Measurements from ENCODE around the gene PEX11A. TPM values are rescaled to one million over a fixed set of nuclear protein-coding genes. Genes with fewer than 3 reads are reported as not detected.

PEX11A gene
- total RNA-seq, 1 donor from 2014 or later: 2.7 TPM

DNA sequence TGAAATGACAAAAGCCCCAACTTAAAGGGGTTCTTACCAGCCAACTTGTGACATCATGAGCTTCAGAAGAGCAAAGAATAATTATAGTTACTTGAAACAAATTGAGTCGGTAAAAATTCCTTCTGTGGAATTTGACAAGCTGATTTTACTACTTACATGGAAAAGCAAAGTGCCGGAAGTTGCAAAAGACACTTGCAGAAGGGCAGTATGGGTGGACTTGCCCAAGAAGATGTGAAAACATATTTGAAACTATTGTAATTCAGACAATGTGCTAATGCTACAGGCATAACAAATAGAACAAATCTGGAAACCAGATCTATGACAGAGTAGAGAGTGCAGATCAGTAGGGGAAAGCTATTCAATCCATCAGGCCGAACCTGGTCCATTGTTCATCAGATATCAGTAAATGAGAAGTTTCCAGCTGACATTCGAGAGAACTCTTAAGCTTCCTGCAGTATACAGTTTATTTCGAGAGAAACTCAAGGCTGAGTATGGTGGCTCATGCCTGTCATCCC is 32.8 kb downstream of the PEX11A start:
- DNase-seq (ENCODE audit: extremely low read depth, low read depth, low spot score): no peak

DNA sequence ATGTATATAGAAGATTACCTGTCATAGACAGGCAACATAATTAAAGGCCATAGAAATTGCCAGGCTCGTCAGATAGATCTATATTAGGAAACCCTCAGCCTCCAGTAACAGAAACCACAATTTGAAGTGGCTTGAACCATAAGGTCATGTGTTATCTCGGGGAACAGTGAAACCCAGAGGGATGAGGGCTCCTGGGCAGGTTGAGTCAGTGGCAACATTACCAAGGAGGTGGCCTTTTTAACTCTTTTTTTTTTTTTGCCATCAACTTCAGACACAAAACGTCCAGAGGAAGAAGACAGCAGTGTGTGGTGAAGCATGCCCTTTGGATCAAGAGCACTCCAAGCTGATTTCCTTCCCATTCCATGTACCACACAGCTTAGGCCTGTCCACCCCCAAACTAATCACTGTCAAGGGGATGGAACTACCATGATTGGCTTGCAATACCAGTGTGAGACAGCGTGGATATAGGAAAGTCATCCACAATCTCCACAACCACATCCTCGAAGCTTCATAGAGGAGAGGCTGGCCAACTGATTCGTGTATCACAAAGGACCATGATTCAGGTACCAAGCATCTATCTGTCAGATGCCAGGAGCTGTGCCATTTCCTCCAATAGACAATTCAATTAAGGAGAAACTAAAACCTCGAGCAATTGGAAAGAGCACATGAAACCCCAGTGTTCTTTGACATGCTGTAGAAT is 34.3 kb downstream of the PEX11A start:
- no peak for DNase-seq (ENCODE audit: extremely low read depth, low read depth, low spot score)

DNA sequence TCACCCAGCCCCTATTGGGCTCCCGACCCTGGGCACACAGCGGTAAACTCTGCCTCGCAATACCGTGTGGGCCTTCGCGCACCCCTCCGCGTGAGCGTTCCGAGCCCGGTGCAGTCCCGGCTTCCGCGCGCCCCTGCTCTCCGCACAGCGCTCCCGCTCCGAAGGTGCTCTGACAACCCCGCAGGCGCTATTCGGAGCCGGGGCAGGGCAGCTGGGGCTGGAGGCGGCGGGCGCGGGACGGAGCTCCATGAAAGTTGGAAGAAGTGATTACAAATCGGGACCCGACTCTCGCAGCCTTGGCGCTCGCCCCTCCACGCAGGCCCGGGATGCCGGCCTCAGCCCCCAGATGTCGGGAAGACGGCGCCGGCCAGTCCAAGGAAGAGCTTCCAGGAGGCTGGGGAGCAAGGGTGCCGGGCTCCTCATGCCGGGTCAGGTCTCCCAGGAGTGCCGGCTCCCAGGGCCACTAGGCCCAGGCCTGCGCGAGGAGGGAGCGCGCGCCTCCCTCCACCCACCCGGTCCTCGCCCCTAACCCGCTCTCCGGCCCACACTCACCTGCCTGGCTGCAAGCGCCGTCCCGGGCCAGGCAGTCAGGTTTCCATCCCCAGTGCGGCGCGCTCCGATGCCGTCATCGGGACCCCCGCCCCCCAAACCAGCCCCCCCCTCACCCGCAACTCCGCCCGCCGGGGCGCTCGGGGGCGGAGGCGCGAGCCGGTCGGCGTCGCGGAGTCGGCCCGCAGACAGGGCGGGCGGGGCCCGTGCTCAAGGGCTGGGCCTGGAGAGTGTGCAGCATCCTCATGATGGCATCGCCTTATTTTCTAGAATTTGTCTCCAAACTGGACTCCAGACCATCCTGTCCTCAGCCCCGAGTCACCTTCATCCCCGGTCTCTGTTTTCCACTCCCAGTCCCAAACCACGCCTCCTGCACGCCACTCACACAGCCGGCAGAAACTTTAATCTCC is 35.4 kb downstream of the PEX11A start, which contains the start of gene KIF7:
Gene KIF7 (minus strand): TSS at position 621 of the 959 bp plus-strand sequence. CDS start 2,537 bp downstream, outside the sequence.
- DNase-seq (ENCODE audit: extremely low read depth, low read depth, low spot score): no peak

DNA sequence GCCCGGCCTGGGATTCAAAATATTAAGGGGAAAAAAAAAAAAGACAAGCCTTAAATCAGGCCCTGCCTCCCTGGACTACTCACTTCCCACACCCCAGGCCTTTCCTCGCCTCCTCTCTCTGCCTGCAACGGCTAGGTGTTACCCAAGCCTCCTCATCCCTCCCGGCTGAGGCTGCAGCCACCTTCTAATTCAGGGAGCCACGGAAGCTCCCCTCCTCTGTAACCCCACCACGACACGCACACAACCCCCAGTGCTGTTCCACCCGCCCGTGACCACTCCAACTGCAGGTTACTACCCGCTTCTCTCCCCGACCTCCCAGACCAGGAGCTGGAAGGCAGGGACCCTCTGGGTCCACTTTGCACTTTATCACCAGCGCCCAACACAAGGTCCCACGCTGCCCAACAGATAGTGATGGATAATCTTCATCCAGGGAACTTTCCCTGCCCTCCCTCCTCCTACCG is 36.2 kb downstream of the PEX11A start:
- no peak for DNase-seq (ENCODE audit: extremely low read depth, low read depth, low spot score)

DNA sequence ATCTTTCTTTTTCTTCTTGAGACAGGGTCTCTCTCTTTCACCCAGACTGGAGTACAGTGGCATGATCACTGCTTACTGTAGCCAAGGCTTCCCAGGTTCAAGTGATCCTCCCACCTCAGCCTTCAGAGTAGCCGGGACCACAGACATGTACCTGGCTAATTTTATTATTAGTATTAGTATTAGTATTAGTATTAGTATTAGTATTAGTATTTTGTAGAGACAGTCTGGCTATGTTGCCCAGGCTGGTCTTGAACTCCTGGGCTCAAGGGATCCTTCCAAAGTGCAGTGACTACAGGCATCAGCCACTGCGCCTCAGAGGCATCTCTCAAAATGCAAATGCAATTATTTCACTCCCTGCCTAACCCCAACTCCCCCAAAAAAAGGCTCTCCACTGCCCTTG is 37.0 kb downstream of the PEX11A start:
- no peak for DNase-seq (ENCODE audit: extremely low read depth, low read depth, low spot score)

DNA sequence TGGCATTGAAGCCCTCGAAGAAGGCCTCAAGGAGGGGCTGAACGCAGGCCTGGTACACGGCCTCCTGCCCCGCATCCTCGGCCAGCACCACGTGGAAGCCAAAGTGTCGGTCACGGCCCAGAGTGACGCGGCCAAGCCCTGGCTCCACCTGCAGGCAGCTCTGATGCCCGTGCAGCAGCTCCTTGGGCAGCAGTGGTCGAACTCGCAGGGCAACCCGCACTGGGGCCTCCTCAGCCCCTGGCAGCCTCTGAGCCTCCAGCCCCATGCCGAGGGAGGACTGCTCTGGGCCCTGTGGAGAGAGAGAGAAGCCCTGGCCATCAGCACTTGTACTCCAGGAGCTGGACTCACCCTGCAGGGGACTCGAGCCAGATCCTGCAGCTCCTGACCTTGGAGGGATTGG is 37.9 kb downstream of the PEX11A start:
- no peak for DNase-seq (ENCODE audit: extremely low read depth, low read depth, low spot score)

DNA sequence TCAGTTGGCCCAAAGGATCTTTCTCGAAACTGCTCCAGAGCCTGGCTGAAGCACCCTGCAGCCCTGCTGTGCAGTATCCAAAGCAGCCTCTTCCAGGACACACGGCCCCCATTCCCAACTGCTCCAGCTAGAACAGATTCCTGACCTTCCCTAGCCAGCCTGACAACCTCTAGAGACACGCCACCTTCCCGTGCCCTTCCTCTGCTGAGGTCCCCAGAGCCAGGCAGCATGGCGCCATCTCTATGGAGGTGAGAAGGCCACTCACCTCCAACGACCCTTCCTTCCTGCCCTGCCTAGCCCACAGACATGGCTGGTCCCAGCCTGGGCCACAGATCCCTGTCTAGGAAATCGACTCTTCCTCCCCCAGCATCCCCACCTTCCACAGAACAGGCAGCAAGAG is 38.4 kb downstream of the PEX11A start:
- DNase-seq (ENCODE audit: extremely low read depth, low read depth, low spot score): no peak

DNA sequence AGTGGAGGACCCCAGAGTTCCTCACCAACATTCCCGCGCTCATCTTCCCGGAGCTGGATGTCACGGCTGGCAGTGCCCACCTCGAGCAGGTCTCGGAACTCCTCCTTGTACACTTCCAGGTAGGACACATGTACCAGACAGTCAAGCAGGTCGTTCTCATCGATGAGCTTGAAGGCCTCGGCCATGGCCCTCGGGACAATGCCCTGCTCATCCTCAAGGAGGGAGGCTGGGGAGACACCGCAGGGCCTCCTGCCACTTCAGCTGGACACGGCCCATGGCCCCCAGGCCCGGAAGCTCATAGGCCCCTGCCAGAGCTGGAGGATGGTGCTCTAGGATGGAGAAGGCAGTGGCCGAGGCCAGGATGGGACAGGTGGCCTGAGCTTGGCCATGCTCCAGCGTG is 40.8 kb downstream of the PEX11A start:
- DNase-seq (ENCODE audit: extremely low read depth, low read depth, low spot score): no peak

DNA sequence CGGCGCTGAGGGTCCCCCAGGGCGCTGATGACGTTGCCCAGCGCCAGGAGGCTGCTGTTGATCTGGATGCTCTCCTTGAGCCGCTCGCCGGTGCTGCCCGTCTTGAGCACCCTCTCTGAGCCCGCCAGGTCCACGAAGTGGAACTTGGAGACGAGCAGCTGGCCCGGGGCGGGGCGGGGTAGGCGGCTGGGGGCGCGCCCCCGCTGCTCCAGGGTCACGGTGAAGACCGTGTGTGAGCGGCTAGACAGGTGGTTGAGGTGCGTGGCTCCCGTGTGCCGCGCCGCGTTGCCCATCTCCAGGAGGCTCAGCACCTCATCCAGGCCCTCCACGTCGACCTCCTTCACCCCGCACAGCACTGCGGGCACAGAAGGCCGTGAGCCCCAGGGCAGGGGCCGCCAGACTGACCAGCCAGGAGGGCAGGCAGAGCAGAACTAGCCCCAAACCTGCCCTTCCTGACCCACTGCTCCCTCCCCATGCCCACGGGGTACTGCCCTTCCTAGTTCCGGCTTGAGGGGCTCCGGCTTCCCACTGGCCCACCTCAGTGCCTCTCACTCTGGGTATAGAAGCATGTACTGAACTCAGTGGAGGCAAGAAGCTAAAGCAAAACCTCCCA is 41.4 kb downstream of the PEX11A start:
- no peak for DNase-seq (ENCODE audit: extremely low read depth, low read depth, low spot score)

DNA sequence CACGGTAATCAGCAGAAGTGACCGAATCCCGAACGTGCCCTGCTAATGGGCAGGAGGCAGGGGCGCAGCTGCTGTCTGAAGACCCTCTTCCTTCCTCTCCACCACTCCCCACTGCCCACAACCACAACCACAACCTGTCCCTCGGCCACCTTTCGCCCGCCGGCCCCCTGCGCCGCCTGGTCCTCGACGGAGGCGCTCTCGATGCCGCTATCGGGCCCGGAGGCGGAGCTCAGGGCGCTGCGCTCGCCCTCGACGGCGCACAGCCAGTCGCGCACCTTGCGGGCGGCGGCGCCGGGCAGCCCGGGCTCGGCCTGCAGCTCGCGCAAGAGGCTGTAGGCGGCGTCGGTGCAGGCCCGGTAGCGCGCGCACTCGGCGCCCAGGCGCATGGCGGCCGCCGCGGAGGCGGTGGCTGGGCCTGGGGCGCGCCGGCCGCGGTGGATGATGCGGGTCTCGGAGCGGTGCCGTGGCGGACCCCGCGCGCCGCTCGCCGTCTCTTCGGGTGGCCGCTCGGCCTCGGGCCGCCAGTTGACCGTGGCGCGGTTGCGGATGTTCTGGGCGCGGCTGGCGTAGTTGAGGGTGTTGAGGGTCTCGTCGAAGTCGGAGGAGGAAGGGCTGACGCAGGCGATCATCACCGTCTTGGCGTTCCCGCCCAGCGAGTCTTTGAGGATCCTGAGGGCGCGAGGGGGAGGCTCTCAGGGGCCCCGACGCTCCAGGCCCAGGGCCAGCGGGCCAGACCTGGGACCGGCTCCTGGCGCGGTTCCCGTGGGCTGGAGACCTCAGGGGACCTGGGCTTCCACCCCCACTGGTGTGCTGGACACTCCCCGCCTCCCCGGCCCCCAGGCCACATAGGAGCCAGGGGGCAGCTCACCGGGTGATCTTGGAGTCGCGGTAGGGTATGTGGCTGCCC is 42.2 kb downstream of the PEX11A start:
- DNase-seq (ENCODE audit: extremely low read depth, low read depth, low spot score): no peak

DNA sequence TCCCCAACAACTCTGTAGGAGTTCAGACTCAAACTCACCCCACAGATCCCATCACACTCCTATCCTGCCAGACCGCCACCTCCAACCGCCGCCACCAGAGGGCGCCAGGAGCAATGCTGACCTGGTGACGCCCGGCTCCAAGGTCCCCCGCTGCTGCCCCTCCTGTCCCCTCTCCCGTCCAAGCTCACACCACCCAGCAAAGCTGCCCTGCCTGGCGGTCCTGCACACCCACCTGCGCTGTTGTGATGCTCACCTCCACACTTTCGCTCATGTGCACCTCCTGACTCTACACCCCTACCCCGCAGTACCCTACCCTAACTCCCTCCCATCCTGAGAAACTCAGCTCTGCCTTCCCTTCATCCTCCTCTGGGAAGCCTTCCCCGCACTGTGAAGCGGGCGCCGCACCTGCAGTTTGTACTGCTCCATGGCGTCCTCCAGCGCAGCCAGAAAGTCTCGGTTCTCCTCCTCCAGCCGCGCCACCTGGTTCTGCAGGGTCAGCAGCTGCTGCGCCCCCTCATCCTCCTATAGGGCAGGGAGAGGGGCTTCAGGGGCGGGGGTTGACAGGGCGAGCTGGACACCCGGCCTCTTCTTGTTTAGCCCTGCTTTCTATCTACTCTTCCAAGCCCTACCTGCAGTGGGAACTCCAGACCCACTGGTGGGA is 43.2 kb downstream of the PEX11A start:
- DNase-seq (ENCODE audit: extremely low read depth, low read depth, low spot score): no peak

DNA sequence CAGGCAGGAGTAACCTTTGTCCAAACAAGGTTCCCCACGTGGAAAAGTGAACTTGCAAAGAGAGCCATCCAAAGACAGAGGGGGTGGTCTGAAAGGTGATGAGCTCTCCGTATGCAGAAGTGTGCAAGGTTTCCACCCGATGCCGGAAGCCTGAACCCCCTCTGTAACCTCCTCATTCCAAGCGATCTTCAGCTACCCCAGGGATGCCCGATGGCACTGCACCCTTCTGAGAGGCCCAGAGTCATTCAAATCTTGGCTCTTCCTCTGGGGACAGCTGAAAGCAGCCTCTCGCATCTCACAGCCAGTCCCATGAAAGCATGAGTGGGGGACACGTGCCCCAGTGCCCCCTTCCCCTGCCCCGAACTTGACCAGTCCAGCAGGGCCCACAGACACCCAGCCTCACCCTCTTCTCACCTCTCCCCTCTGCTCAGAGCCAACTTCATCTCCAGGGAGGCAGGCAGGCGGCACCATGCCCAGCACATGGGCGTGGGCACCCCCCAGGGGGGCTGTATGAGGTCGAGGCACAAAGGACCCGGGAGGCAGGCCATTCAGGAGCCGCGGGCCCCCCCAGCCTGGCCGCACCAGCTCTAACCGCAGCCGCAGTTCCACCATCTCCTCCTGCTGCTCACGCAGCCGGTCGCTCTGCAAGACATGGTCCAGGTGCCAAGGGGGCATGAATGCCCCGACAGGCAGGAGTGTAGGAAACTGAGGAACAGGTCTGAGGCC is 44.0 kb downstream of the PEX11A start:
- DNase-seq (ENCODE audit: extremely low read depth, low read depth, low spot score): no peak

DNA sequence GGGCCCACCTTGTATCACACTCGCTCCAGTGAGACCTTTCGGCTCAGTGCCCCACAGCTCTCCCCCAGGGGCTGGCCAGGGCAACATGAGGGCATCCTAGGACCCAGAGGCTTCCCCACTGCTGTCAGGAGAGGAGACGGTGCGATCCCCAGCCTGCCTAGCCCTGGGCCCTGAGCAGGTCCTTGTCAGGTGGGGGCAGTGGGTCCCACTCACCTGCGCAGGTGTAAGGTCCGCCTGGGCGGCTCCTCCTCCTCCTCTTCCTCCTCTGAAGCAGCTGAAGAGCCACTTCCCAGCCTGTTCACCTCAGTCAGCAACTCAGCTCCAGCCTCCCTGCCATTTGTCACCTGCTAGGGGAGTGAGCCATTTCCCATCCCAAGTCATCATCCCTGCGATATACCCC is 44.9 kb downstream of the PEX11A start:
- no peak for DNase-seq (ENCODE audit: extremely low read depth, low read depth, low spot score)

DNA sequence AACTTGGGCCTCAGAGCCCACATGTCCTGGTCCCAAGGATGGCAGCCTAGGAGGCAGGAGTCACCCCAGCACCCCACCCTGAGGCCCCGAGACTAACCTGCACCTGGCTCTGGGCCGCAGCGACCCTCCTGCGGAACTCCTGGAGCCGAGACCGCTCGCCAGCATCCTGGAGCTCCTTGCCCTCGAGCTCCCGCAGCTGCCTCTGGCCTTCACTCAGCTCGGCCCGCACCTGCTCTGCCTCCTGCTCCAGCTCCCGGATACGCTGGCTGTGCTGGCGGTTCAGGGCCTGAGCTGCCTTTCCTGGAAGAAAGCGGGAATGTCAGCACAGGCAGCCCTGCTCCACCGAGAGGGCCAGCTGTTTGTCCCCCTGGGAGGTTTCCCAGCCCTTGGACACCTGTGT is 48.4 kb downstream of the PEX11A start:
- no peak for DNase-seq (ENCODE audit: extremely low read depth, low read depth, low spot score)

DNA sequence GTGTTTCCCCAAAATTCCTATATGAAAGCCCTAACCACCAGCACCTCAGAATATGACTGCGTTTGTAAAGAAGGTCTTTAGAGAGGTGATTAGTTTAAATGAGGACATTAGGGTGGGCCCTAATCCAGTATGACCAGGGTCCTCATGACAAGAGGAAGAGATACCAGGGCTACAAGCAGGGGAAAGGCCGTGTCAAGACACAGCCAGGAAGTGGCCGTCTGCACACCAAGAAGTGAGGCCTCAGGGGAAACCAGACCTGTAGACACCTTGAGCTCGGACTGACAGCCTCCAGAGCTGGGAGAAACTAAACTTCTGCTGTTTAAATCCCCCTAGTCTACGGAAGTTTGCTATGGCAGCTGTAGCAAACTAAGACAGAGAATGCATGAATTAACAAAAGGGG is 49.5 kb downstream of the PEX11A start:
- DNase-seq (ENCODE audit: extremely low read depth, low read depth, low spot score): no peak

DNA sequence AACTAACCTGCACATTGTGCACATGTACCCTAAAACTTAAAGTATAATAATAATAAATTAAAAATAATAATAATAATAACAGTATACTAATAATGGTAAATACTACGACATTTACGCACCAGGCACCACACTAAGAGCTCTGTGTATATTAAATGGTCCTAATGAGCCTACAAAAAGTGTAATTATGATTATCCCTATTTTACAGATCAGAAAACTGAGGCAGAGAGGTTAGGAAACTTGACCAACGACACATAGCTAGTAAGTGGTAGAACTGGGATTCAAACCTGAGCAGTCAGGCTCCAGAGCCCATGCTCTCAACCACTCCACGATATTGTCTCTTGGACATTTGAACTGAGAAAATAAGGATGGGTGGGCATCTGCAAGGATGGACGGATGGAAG is 50.3 kb downstream of the PEX11A start:
- DNase-seq (ENCODE audit: extremely low read depth, low read depth, low spot score): no peak

DNA sequence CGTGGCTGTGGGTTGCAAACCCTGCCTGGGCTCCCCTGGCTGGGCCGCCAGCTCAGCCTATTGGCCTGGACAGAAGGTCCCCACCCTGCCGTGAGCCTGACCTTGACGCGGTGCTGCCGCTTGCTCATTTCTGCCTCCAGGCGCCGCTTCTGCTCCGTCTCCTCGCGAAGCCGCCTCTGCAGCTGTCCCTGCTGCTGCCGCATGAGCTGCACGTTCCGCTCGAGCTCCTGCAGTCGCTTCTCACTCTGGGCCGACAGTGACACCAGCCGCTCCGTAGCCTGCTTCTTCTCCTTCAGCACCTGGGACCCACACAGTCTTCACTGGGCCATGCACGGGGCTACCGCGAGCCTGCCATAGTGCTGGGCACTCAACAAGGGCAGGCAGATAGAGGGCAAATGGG is 57.0 kb downstream of the PEX11A start:
- no peak for DNase-seq (ENCODE audit: extremely low read depth, low read depth, low spot score)

DNA sequence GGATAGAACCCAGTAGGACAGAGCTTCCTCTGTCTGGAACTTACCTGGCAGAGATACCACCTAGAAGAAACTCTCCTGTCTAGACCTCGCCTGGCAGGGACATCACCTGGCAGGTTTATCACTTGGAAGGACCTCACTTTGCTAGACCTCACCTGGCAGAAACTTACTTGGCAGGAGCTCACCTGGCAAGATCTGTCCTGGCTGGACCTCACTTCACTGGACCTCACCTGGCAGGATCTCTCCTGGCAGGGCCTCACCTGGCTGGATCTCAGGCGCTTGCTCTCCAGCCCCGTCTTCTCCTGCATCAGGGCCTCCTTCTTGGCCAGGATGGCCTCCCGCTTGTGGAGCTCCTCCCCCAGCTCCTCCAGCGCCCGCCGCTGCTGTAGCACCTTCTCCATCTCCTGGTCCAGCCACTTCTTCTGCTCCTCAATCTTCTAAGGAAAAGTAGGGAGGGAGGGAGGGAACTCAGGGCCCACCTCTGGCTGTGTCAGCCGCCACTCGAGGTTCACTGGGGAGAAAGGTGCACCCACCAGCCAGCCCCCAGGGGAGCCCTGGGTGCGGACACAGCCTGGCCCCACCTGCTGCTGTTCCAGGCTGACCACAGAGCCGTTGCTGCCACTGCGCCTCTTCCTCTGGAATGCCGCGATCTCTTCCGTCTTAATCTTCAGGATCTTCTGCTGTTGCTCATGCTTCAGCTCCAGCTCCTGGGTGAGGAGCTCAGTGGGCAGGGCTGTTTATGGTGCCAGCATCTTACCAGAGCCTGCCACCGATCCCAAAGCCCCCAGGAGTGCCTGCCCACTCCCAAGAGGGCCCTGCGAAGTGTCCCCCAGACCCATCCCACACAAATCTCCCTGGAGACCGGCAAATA is 57.8 kb downstream of the PEX11A start:
- DNase-seq (ENCODE audit: extremely low read depth, low read depth, low spot score): no peak

Data from glomerular endothelial cell (primary cell).